K562 (cell line): ENCODE results near the gene KCTD21. TPM values are rescaled to one million over a fixed set of nuclear protein-coding genes. Genes with fewer than 3 reads are reported as not detected.

Source experiments
- ATAC-seq: fragments of 200-7000 bp; cut with Tn5 transposase; 3 replicates; pipeline ENCODE4 v1.9.1; 2020; ENCODE audit warnings: moderate library complexity
- BruUV-seq: library from RNA; stranded (reverse); fragments of 400-500 nt; replicated peaks from 2 replicates; lab custom pipeline; 2021; lab: Mats Ljungman, UMichigan
- CTCF ChIA-PET: fragments of 300-600 bp; formaldehyde crosslinking; extraction: SDS; loops from one replicate; lab custom pipeline; 2021; ENCODE audit warnings: low intra/inter-chr PET ratio; lab: Yijun Ruan, JAX
- POLR2A ChIA-PET: fragments of 300-600, 350-650 bp; sonication (Branson Sonifier 250); formaldehyde crosslinking; extraction: SDS; loops from one replicate; lab custom pipeline; 2021; ENCODE audit warnings: antibody characterized with exemption, inconsistent platforms; lab: Yijun Ruan, JAX
- DNase-seq, 4 experiments: peaks; one replicate each; pipeline versions ENCODE4 v3.0.0 to v3.0.0-alpha.2; 2011 to 2018; ENCODE audit warnings: low spot score in 3 of 4, mixed read lengths in 3 of 4; ENCODE audit errors: extremely low read depth in 1 of 4
- FAIRE-seq: peaks from 2 replicates; lab custom pipeline; 2011; peaks lifted over from hg19 to GRCh38; lab: Jason Lieb, UNC
- H2AFZ ChIP-seq: 2 replicates; pipeline ENCODE4 v1.6.0; 2011; ENCODE audit warnings: low read depth, low read length, control low read depth, inconsistent platforms
- H3K27ac ChIP-seq: fragments of 200-600 bp; 3 replicates; pipeline ENCODE4 v1.8.0; 2011; ENCODE audit warnings: low read depth, mild to moderate bottlenecking, control low read depth, inconsistent platforms, low read length, moderate library complexity, mixed read lengths; ENCODE audit errors: extremely low read depth
- H3K27me3 ChIP-seq, 2 experiments: fragments of 300-600 bp in 1 of 2; 2 replicates in 1 of 2; 3 replicates in 1 of 2; pipeline versions ENCODE4 v1.6.0 to v1.8.0; 2011; ENCODE audit warnings: inconsistent platforms in 2 of 2, low read length in 2 of 2, mild to moderate bottlenecking in 1 of 2, mixed read lengths in 1 of 2, moderate library complexity in 1 of 2; ENCODE audit not compliant: control insufficient read depth in 2 of 2, insufficient read depth in 2 of 2
- H3K36me3 ChIP-seq: fragments of 300-600 bp; 3 replicates; pipeline ENCODE4 v1.8.0; 2011; ENCODE audit warnings: mild to moderate bottlenecking, low read length, inconsistent platforms; ENCODE audit not compliant: control insufficient read depth, insufficient read depth
- H3K4me1 ChIP-seq, 2 experiments: fragments of 200-600 bp in 1 of 2; replicated peaks in 1 of 2; 2 replicates in 1 of 2; 3 replicates in 1 of 2; pipeline versions ENCODE4 v1.5.1 to v1.8.0; 2011; ENCODE audit warnings: inconsistent platforms in 2 of 2, low read length in 2 of 2, mild to moderate bottlenecking in 1 of 2, mixed read lengths in 1 of 2, moderate library complexity in 1 of 2; ENCODE audit not compliant: control insufficient read depth in 2 of 2, insufficient read depth in 2 of 2
- H3K4me2 ChIP-seq: 2 replicates; pipeline ENCODE4 v1.6.1; 2011; ENCODE audit warnings: low read length, control low read depth, inconsistent platforms, mixed read lengths; ENCODE audit not compliant: insufficient read depth
- H3K4me3 ChIP-seq: fragments of 200-600 bp; sonication (generic), shearing (Covaris generic); 2 replicates; pipeline ENCODE4 v1.5.1; 2016; ENCODE audit warnings: control low read depth, inconsistent platforms
- H3K79me2 ChIP-seq: fragments of 200-600 bp; 3 replicates; pipeline ENCODE4 v1.8.0; 2011; ENCODE audit warnings: low read length, inconsistent platforms; ENCODE audit not compliant: control insufficient read depth, insufficient read depth
- H3K9ac ChIP-seq, 2 experiments: 2 replicates each; pipeline versions ENCODE4 v1.6.0 to v1.6.1; 2011; ENCODE audit warnings: low read depth in 2 of 2, low read length in 2 of 2, control low read depth in 1 of 2, inconsistent platforms in 1 of 2, mild to moderate bottlenecking in 1 of 2, mixed read lengths in 1 of 2; ENCODE audit not compliant: insufficient read depth in 1 of 2
- H3K9me1 ChIP-seq: one replicate; pipeline ENCODE4 v1.6.0; 2011; ENCODE audit warnings: inconsistent platforms, mild to moderate bottlenecking, low read length, moderate library complexity; ENCODE audit not compliant: control insufficient read depth, insufficient read depth
- H3K9me3 ChIP-seq: replicated peaks from 2 replicates; pipeline ENCODE4 v1.5.1; 2011; ENCODE audit warnings: low read depth, low read length, inconsistent platforms; ENCODE audit not compliant: control insufficient read depth, insufficient read depth
- H4K20me1 ChIP-seq: replicated peaks from 2 replicates; pipeline ENCODE4 v1.6.1; 2011; ENCODE audit warnings: low read length, inconsistent platforms, mixed read lengths; ENCODE audit not compliant: control insufficient read depth, insufficient read depth
- BACH1 ChIP-seq: fragments of 200-800 bp; sonication (Bioruptor generic); IDR thresholded peaks from 2 replicates; pipeline ENCODE4 v1.6.1; 2016; ENCODE audit warnings: missing genetic modification characterization, missing compliant biosample characterization
- CHD7 ChIP-seq: fragments of 200-600 bp; sonication (generic); IDR thresholded peaks from one replicate; pipeline ENCODE4 v1.6.1; 2012; ENCODE audit warnings: mild to moderate bottlenecking, low read depth, low read length, inconsistent platforms
- HES1 ChIP-seq: fragments of 450-650 bp; IDR thresholded peaks from 2 replicates; pipeline ENCODE4 v1.6.1; 2016; ENCODE audit warnings: low read depth, mild to moderate bottlenecking, moderate library complexity
- MEF2A ChIP-seq: IDR thresholded peaks from 2 replicates; pipeline ENCODE4 v1.6.1; 2011; ENCODE audit warnings: low read depth, mild to moderate bottlenecking, low read length, moderate library complexity; ENCODE audit not compliant: control insufficient read depth
- PHF20 ChIP-seq: fragments of 450-650 bp; IDR thresholded peaks from 2 replicates; pipeline ENCODE4 v1.6.1; 2018; ENCODE audit not compliant: partially characterized antibody
- TSC22D4 ChIP-seq: fragments of 450-650 bp; IDR thresholded peaks from 2 replicates; pipeline ENCODE4 v1.6.1; 2016; ENCODE audit warnings: missing genetic modification characterization, missing biosample characterization, control low read depth
- ZNF197 ChIP-seq: fragments of 200-800 bp; sonication (Bioruptor generic); IDR thresholded peaks from 2 replicates; pipeline ENCODE4 v1.6.1; 2016; ENCODE audit warnings: low read depth, missing genetic modification characterization, missing compliant biosample characterization
- ZNF280B ChIP-seq: fragments of 250-450 bp; sonication (Bioruptor Pico); IDR thresholded peaks from 2 replicates; pipeline ENCODE4 v1.5.1; 2021; ENCODE audit warnings: mild to moderate bottlenecking
- ZNF3 ChIP-seq: fragments of 250-450 bp; sonication (Bioruptor Pico); IDR thresholded peaks from 2 replicates; pipeline ENCODE4 v1.5.0; 2021; ENCODE audit warnings: mild to moderate bottlenecking, moderate library complexity
- ZNF668 ChIP-seq: fragments of 250-450 bp; sonication (Bioruptor Pico); IDR thresholded peaks from 2 replicates; pipeline ENCODE4 v1.8.0; 2022; ENCODE audit warnings: mild to moderate bottlenecking, inconsistent platforms
- WGBS: fragments of 100-300 bp; shearing (Covaris generic); methylation state at CpG from one replicate; pipeline ENCODE4 v1.1.6; 2016; ENCODE audit warnings: low coverage, mixed read lengths; ENCODE audit not compliant: insufficient coverage; ENCODE audit errors: missing lambda C conversion rate; 5-methylcytosine and 5-hydroxymethylcytosine counted together
- in situ Hi-C: fragments of 300-500 bp; cut with MboI; formaldehyde crosslinking; loops from 4 replicates; pipeline ENCODE4 v1.15.0; 2018; ENCODE audit warnings: inconsistent platforms, mixed read lengths
- intact Hi-C: fragments of 100-400 bp; cut with micrococcal nuclease; formaldehyde crosslinking; loops from 2 replicates; pipeline ENCODE4 v1.14.2; 2022
- polyA plus RNA-seq, 8 experiments: library from polyadenylated mRNA; depleted of rRNA in 4 of 8; stranded (reverse) in 5 of 8; unstranded in 3 of 8; fragments of >200 nt; fragmentation: Nextera tagmentation in 2 of 8; fragmentation: Illumina TruSeq in 1 of 8; extraction: Ambion mirVana in 2 of 8; extraction: Trizol in 1 of 8; gene quantifications; 2 replicates each; pipeline versions ENCODE4 v1.2.1 to v1.2.3, GENCODE V29; 2011 to 2014; ENCODE audit warnings: inconsistent platforms in 1 of 8, missing spikeins in 1 of 8
- total RNA-seq, 7 experiments: library from RNA; depleted of rRNA in 6 of 7; stranded (reverse); fragments of >200 nt in 6 of 7; fragmentation: Illumina TruSeq in 2 of 7; extraction: Trizol in 2 of 7; gene quantifications; 2 replicates each; pipeline versions ENCODE4 v1.2.1 to v1.2.3, GENCODE V29; 2011 to 2021; ENCODE audit warnings: low replicate concordance in 1 of 7

Gene KCTD21
- total and polyA plus RNA-seq, 9 of the 15 experiments (the other 6 are each of a cell fraction or from before 2014, with no cell fraction given), result 0.34 to 5.4 (median 1.9) TPM

- H4K20me1 ChIP-seq, result no peaks in the 10 kb centered on the region
- H3K9me3 ChIP-seq, result no peaks in the 10 kb centered on the region
- CTCF ChIA-PET, result no interaction called here
- H2AFZ ChIP-seq, result peak overlapping the region; percentile 65
- no peaks in the 10 kb centered on the region for H3K79me2 ChIP-seq
- BruUV-seq, result no TSS peak
- DNase-seq (no peak), FAIRE-seq (no peak), ATAC-seq (0 out of 3 replicates have a peak, but pooled peaks have one; percentile 16)
- intact Hi-C loops (no loop called here), in situ Hi-C loops (no loop called here)
- peaks cover 0 to 5% of the 10 kb centered on the region in 2 experiments; a peak in 3 of 5 replicates for H3K4me1 ChIP-seq
- WGBS, result 29% methylated on average over 5 of the region's 5 CpGs
- H3K9ac ChIP-seq, result peak overlapping the region in 1 of 2 experiments; percentile 73; a peak in 1 of 4 replicates
- H3K27ac ChIP-seq, result no peak overlapping the region
- H3K9me1 ChIP-seq, result no peaks in the 10 kb centered on the region
- H3K27me3 ChIP-seq, result no peaks in the 10 kb centered on the region
- no peaks in the 10 kb centered on the region for H3K36me3 ChIP-seq
- POLR2A ChIA-PET, result no interaction called here
- H3K4me3 ChIP-seq, result no peak overlapping the region
- no peak overlapping the region for H3K4me2 ChIP-seq
- TF ChIP-seq CHD7 (no peak), TSC22D4 (no peak), ZNF668 (CRISPR knock-in tag) (no peak), BACH1 (no peak), ZNF280B (CRISPR knock-in tag) (no peak), HES1 (no peak), ZNF197 (CRISPR knock-in tag) (no peak), MEF2A (no peak), ZNF3 (CRISPR knock-in tag) (no peak), PHF20 (no peak)
Measured at GRCh38 chr11:78161962-78162371, 26.5 kb downstream of the KCTD21 start.
